Nephron progenitor cell (in vitro differentiated cells): ENCODE measurements around the gene NDUFC2.
A peak's percentile ranks its signal among the peaks of the same experiment; 100 is the strongest.

Experiments used
- DNase-seq: peaks from one replicate; pipeline ENCODE4 v3.0.0; 2021
- H3K27ac Mint-ChIP-seq: 2 replicates; pipeline ENCODE4 v1.8.0; 2021; ENCODE audit warnings: mild to moderate bottlenecking, moderate library complexity, mixed read lengths
- H3K27me3 Mint-ChIP-seq: 2 replicates; pipeline ENCODE4 v1.8.0; 2021; ENCODE audit warnings: mild to moderate bottlenecking, low read depth, mixed read lengths; ENCODE audit not compliant: poor library complexity
- H3K36me3 Mint-ChIP-seq: 2 replicates; pipeline ENCODE4 v1.8.0; 2021; ENCODE audit warnings: low read depth, mixed read lengths
- H3K4me1 Mint-ChIP-seq: 2 replicates; pipeline ENCODE4 v1.8.0; 2021; ENCODE audit warnings: mixed read lengths
- H3K4me3 Mint-ChIP-seq: 2 replicates; pipeline ENCODE4 v1.8.0; 2021; ENCODE audit warnings: mild to moderate bottlenecking, moderate library complexity, mixed read lengths
- H3K9me3 Mint-ChIP-seq: 2 replicates; pipeline ENCODE4 v1.8.0; 2021; ENCODE audit warnings: mild to moderate bottlenecking, moderate library complexity, mixed read lengths
- CTCF ChIP-seq: fragments of 200-600 bp; sonication (generic); IDR thresholded peaks from 2 replicates; pipeline ENCODE4 v1.5.0; 2021; ENCODE audit warnings: antibody characterized with exemption

NDUFC2 gene

DNA sequence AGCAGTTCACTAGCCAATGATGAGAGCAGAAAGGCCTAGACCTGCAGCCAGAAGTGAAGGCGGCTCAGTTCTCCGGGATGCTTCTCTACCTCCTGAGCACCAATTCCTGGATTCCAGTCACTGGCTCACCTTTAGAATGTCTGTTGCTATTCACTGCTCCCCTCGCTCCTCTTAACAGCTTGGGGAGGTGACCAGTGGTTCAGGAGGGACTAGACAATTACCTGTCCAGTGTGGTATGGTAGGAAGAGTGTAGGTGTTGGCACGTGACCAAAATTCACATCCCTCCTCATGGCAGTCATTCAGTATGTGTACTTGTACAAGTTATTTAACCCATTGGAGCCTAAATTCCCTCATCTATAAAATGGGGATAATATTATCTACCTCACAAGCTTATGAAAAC, 12.0 kb downstream of the NDUFC2 start:
- Mint-ChIP-seq H3K9me3 (no peaks in the 10 kb centered on the region), H3K4me1 (peaks cover 10% of the 10 kb centered on the region), H3K4me3 (no peak overlapping the region), H3K27ac (peak overlapping the region; percentile 84), H3K36me3 (peaks cover 50% of the 10 kb centered on the region), H3K27me3 (no peaks in the 10 kb centered on the region)
- no peak for TF ChIP-seq CTCF
- DNase-seq = no peak

DNA sequence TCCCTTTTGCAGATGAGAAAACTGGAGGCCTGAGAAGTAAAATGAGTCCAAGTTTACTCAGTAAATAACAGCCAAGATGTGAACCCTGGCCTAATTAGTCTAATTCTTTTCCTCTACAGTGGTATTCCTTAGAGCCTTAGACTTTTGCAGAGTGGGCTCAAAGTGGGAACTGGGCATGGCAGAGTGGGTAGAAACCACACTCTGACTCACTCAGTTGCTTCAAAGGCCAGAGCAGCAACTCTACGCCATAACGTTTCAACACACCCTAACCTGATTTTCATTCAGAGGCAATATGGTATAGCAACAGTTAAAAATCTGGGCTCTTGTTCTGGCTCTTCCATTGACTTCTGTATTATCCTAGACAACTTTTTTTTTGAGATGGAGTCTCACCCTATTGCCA, 13.2 kb downstream of the NDUFC2 start:
- no peak for TF ChIP-seq CTCF
- Mint-ChIP-seq H3K4me1 (peaks cover 17% of the 10 kb centered on the region), H3K27ac (peak overlapping the region; percentile 85), H3K36me3 (peaks cover 40% of the 10 kb centered on the region), H3K27me3 (no peaks in the 10 kb centered on the region), H3K4me3 (no peak overlapping the region), H3K9me3 (no peaks in the 10 kb centered on the region)
- no peak for DNase-seq

DNA sequence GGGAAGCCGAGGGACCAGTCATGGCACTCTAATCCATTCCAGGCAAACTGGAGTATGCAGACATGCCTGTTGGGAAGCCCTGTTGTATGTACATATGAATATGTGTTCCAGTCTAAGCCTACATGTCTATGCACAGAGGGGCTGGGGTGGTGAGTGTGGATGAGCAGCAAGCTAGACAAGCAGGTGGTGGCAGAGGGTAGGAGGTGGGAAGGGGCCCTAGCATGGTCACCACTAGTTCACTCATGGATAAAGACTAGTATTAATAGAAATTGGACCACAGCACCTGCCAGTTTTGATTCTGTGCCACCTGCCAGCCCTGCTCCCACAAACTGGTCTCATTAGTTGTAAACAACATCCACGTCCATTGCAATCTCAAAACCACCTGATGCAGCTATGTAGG, 14.5 kb downstream of the NDUFC2 start:
- Mint-ChIP-seq H3K4me3 (no peak overlapping the region), H3K27ac (no peak overlapping the region), H3K27me3 (no peaks in the 10 kb centered on the region), H3K4me1 (peaks cover 24% of the 10 kb centered on the region), H3K9me3 (no peaks in the 10 kb centered on the region), H3K36me3 (peaks cover 32% of the 10 kb centered on the region)
- no peak for TF ChIP-seq CTCF
- no peak for DNase-seq

GRCh38 chr11:78063440-78064181, 16.1 kb downstream of the NDUFC2 start, which contains the start of gene THRSP:
Gene THRSP, plus strand, starts transcription at chr11:78063861. Its CDS starts 21 bp downstream, at chr11:78063882.
- no peak within 1 kb of the TSS for H3K27ac Mint-ChIP-seq

DNA sequence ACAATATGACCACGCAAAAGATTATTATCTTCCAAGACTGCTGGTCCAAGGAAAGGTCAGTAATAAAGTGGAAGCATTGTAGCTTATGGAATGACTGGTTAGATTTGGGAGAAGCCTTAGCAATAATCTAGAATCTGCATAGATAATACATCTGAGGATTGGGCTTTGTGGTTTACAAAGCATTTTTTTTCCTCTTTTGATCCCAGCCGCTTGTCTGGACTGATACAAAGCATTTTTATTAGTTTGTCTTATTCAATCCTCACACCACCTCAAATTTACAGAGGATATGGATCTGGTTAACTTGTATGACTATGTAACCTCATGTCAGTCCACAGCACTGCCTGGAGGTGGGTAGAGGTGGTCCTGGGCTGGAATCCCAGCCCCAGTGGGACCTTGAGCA, 17.0 kb downstream of the NDUFC2 start:
- DNase-seq = no peak
- peaks cover 29% of the 10 kb centered on the region for H3K4me1 Mint-ChIP-seq
- TF ChIP-seq CTCF = no peak
- no peaks in the 10 kb centered on the region for H3K27me3 Mint-ChIP-seq
- peaks cover 11% of the 10 kb centered on the region for H3K36me3 Mint-ChIP-seq
- H3K9me3 Mint-ChIP-seq = no peaks in the 10 kb centered on the region
- no peak overlapping the region for H3K4me3 Mint-ChIP-seq
- no peak overlapping the region for H3K27ac Mint-ChIP-seq

More at GRCh38 chr11:78063440-78064181, 16.1 kb downstream of the NDUFC2 start, which contains the start of gene THRSP:
- no peak for DNase-seq
- Mint-ChIP-seq H3K4me1 (peaks cover 29% of the 10 kb centered on the region), H3K9me3 (no peaks in the 10 kb centered on the region), H3K36me3 (peaks cover 17% of the 10 kb centered on the region), H3K27me3 (no peaks in the 10 kb centered on the region), H3K4me3 (no peak within 1 kb of the TSS)
- TF ChIP-seq CTCF = no peak

DNA sequence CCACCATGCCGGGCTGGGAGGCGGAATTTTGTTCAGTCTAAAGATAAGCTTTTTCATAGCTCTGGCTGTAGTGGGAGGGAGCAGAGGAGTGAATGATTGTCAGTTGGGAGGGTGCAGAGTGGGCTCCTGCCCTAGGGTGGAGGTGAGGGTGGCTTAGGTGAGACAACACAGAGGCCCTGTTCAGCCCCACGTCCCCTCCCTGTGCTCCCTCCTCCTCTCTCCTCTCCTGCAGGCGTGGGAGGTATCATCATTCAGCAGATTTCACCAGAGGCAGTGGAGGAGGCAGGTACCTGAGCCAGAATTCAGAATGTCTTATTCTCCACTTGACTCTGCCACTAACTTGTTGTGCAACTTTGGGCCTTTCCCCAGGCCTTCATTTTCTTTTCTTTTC, 17.7 kb downstream of the NDUFC2 start:
- DNase-seq = no peak
- Mint-ChIP-seq H3K9me3 (no peaks in the 10 kb centered on the region), H3K4me1 (peaks cover 29% of the 10 kb centered on the region), H3K4me3 (no peak overlapping the region), H3K27me3 (no peaks in the 10 kb centered on the region), H3K36me3 (peaks cover 4% of the 10 kb centered on the region), H3K27ac (peak overlapping the region; percentile 83)
- no peak for TF ChIP-seq CTCF
